NCI-H82 (cell line): ENCODE results near the gene PTPRM.

ENCODE experiments used
- DNase-seq: peaks from one replicate; lab custom pipeline; 2025; lab: John Stamatoyannopoulos, UW

The PTPRM gene

DNA sequence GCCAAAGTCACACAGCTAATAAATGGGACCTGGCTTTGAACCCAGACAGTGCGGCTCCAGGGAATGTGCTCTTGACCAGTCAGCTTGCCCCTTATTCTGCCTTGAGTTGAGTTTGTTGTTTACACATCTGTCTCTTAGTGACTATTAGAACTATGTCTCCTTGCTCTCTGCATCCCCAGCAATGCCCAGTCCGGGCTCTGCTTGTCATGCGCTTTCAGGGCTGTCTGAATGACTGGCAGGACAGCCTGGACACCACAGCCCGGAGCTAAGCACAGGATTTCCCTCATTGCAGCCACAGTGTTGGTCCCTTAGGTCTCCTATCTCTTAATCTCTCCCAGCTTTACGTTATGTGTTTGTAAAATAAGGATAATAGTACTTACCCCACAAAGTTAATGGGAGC lies 795.7 kb downstream of the PTPRM start:
- DNase-seq, result no peak

DNA sequence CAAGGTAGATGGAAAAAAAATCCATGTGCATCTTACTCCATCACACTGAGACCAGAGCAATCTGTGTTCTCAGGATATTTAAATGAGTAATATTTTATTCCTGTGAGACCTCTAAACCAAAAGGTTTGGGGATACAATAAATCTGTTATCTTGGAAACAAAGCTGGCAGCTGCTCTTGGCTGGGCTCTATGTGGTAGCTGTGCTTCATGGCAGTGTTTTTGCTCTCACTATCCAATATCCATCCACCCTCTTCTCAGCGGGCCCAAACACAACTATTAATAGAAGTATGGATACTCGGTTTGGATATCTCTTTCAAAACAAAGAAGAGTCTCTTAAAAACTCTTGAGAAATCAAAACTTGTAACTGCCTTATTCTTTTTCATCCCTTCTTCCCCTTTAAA lies 797.3 kb downstream of the PTPRM start:
- no peak for DNase-seq

DNA sequence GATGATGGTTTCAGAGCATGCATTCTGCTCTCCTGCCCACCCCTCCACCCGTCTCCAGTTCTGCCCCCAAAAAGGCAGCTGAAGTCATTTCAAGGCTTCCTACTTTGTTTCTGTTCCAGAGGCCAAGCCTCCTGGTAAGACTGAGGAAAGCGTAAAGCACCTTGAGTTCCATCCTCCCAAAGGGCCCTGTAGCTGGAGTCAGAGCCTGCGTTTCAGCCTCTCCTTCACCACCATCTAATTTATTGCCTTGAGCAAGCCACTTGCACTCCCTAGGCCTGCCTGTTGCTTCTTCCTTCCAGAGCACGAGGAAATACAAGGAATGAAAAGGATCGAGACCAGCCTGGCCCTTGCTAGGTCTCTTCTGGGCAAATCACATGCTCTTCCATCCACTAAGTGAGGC lies 797.9 kb downstream of the PTPRM start:
- no peak for DNase-seq

DNA sequence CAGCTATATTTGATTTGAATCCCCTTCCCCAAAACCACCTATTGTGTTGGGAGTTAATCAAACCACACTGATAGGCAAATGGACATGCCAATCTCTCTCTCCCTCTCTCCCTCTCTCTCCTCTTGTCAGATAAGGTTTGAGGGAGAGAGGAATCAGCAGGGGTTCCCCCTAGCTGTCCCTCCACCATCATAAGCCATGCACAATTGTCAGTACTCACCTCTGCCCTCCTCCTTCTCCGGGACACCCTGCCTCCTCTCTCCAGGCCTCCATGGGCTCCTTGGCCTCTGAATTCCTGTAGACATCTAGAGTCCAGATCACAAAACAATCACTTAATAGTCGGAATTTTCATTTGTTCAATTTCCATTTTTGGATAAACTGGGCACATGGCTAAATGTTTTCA lies 798.4 kb downstream of the PTPRM start:
- DNase-seq, result no peak

DNA sequence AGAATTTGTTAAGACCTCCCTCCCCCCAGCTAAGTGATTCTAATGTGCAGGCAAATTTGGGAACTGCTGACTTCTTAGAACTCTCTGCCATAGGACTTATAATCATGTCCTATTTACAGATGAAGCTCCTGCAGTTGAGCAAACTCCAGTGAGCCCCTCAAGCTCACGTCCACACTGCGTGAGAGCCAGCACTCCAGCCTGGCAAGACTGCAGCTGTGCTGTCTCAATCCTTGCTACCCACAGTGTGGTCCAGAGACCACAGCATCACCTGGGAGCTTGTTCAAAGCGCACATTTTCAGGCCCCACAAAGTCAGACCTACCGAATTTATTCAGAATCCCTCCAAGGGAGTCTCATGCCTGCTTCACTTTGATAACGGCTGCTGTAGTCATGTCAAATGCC lies 799.0 kb downstream of the PTPRM start:
- DNase-seq, result no peak

- peak; percentile 79 for DNase-seq
These were observed 799.5 kb downstream of the PTPRM start for GRCh38 chr18:8366656-8367055.

GRCh38 chr18:8367217-8367988 lies 800.3 kb downstream of the PTPRM start:
- DNase-seq, result peak; percentile 67

- DNase-seq, result no peak
These were observed 801.5 kb downstream of the PTPRM start for GRCh38 chr18:8368512-8369217.

GRCh38 chr18:8373486-8373885 lies 806.4 kb downstream of the PTPRM start:
- DNase-seq, result no peak

DNA sequence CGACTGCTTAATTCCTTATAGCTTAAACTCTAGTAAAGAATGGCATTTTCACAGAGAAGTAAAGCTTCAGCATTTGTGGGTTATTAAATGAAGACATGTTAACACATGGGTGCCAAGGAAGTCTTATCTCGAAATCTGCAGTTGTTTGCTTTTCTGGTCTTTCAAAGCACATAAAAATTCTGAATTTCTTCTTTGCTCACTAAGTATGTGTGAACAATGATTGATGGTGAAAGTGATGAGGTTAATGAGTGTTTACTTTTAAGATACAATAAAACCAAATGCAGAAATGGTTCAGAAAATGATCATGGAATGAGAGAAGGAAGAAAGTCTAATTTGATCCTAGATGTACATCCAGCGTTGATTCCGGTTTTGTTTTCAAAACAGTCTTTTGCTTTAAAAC lies 807.6 kb downstream of the PTPRM start:
- DNase-seq, result no peak

- DNase-seq, result no peak
These were observed 808.1 kb downstream of the PTPRM start for GRCh38 chr18:8375249-8375648.

- no peak for DNase-seq
These were observed 809.0 kb downstream of the PTPRM start for GRCh38 chr18:8376113-8376512.

DNA sequence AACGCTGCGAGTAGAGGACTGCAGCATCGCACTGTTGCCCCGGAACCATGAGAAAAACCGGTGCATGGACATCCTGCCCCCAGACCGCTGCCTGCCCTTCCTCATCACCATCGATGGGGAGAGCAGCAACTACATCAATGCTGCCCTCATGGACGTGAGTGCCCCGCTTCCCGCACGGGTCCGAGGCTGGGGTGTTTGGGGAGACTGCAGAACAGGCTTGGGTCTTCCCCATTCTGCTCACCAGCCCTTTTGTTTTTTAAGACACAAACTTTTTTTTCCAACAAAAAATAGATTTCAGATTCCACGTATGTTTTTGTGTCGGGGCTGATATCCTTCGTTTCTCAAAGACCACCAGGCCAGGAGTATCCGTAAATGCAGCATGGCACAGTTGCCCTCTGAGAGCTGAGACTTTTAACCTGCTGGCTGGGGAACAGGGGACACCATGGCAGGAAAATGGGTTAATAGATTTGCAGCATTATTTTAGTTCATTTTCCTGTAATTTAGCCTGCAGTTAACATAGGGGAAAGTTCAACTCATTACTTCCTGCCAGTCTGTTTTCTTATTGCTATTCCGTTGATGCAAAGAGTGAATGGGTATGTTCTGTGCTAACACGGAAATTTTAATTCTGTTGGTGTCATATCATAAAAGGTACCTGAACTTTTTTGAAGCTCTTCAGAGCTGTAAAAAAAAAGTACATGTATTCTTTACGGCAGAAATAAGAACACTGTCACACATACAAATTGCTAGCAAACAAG lies 812.2 kb downstream of the PTPRM start:
- DNase-seq, result no peak

- DNase-seq, result no peak
These were observed 812.9 kb downstream of the PTPRM start for GRCh38 chr18:8380006-8380405.

GRCh38 chr18:8380926-8381325 lies 813.8 kb downstream of the PTPRM start:
- no peak for DNase-seq

DNA sequence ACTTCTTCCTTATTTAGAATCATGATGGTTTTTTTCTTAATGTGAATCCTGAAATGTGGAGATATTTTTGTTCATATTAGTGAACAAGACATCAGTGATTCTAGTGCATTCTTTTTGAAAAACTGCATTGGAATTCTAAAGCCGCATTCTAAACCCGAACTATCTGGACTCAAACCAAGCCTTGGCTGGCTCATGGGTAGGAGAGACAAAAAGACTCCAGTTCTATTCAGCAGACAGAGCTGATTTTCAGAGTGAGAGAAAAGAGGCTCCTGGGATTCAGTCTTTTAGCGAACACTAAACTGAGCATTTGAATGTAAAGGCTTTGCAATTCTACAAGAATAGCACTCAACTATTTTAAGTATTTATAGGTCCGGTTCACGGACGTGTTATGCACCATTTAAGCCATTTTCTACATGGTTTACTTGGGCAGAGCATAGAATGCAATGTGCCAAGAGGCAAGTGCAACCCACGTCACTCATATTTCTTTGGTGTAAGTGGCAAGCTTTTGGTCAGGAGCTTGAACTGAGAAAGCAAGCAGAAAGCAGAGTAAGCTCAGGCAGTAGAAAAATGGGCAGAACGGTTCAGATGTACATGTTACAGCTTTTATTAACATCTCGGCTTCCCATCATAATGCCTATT lies 814.8 kb downstream of the PTPRM start:
- DNase-seq, result no peak

- DNase-seq, result no peak
These were observed 818.3 kb downstream of the PTPRM start for GRCh38 chr18:8385400-8385799.

DNA sequence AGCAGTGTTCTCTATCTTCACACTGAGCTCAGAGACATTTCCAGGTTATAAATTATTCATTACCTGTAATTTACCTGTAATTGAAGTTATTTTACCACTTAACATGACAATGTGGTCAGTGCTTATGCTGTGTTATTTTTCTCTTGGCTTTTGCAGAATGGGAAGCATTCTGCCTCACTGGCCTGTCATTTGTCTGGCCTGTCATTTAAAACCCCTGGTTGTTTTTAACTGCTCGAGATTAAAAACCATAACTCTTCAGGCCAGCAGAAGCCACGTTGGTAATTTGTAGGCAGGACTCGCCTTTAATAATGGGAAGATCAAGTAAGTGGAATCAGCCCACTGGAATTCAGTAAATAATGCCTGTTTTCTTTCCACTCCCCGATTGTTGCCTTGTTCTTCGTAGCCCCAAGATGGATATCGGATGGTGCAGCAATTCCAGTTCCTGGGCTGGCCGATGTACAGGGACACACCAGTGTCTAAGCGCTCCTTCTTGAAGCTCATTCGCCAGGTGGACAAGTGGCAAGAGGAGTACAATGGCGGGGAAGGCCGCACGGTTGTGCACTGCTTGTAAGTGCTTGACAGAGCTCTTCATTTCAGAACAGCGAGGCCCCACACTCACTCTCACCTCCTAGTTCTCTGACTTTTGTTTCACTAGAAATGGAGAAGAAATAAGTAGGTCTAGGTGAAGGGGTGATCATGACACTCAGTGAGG lies 819.7 kb downstream of the PTPRM start:
- DNase-seq, result no peak

DNA sequence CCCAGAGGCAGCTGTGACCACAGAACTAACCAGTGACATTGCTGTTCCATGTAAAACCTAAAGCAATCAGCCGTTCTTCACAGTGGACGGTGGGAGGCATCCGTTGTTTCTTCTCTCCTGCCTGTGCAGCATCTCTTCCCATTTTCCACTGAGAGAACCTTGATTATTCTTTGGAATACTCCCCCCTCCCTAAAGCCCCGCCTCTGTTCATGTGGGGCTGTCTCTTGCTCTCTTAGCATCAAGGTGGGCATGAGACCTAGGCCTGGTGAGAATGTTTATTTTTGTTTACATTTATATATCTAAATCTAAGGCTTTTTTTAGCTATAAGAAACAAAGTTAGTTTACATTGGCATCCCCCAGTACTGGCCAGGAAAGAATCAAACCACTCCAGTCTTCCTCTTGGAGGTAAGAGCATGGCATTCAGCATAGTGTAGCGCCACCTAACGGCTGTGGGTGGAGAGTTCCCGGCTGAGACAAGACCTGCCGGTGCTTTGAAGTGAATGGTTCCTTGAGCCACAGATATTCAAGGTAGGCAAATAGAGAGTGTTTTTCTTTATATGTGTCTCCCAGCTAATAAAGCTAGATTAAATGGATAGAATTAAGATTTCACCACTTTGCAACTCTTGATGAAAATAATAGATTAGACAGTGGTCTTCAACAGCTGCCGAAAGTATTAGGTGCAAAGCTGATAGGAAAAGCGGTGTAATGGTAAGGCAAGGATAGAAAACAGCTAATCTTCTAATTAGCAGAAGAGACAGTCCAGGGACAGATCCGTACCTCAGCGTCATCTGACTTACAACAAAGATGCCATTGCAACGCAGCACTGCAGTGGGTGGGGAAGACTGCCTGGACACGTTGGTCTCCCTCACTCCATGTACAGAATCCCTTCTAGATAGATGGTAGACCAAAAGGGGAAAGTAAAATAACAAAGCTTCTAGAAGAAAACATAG lies 822.5 kb downstream of the PTPRM start:
- DNase-seq, result peak; percentile 80

DNA sequence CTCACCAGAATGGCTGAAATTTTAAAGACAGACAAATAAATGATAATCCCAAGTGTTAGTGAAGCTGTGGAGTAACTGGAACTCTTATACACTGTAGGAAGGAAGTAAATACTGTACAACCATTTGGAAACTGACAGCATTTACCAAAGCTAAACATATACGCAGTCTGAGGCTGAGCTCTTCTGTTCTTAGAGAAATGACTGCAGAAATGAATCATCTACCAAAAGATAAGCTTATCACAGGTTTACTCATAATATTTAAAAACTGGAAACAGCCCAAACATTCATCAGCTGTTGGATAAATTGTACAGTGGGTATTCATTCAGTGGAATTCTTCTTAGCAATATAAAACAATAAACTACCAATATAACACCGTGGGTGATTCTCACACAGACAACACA lies 824.0 kb downstream of the PTPRM start:
- DNase-seq, result no peak

DNA sequence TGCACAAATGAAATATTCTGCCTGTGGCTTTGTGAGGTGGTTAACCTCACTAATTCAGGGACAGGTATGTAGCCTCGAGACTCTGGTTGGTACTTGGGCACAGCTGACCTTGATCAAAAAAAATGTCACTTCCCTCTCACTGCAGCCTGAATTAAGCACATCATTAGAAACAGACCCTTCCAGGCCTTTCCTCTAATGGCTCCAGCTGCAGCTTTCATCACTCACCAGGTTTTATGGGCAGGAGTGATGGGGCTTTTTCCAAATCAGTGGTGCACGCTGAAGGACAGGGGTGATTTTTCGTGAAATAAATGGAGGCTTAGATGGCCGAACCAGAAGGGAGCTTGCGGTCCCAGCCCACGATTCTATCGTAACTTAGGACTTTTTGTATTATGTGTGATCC lies 829.1 kb downstream of the PTPRM start:
- DNase-seq, result no peak
